Measurements from ENCODE around the gene WDR91.
A peak's percentile ranks its signal among the peaks of the same experiment; 100 is the strongest.

The WDR91 gene

GRCh38 chr7:135197906-135198655, 13.2 kb downstream of the WDR91 start:
- Histone ChIP-seq H3K9ac (no peak overlapping the region), H3K4me3 (no peak overlapping the region), H3K36me3 (peaks cover 51 to 100% (median 73%) of the 10 kb centered on the region in 11 experiments)

GRCh38 chr7:135197343-135197742, 14.0 kb downstream of the WDR91 start:
- H3K9ac ChIP-seq = no peak overlapping the region
- peaks cover 47 to 100% (median 73%) of the 10 kb centered on the region in 11 experiments for H3K36me3 ChIP-seq
- no peaks in the 10 kb centered on the region for H3K9me3 ChIP-seq (replicated peaks in 1 of 11)
- no peak overlapping the region for H3K4me3 ChIP-seq
- H3K4me2 ChIP-seq = no peak overlapping the region
- TF ChIP-seq Cebpa-rat (IDR thresholded peaks at IDR 0.05) = no peak
- H4K20me1 ChIP-seq = peaks cover 0 to 91% (median 0%) of the 10 kb centered on the region in 11 experiments; a peak in 2 of 22 replicates
- H3K27ac ChIP-seq = no peak overlapping the region
- peaks cover 15 to 56% (median 43%) of the 10 kb centered on the region in 10 experiments for H3K4me1 ChIP-seq
- H3K27me3 ChIP-seq = no peaks in the 10 kb centered on the region

More at GRCh38 chr7:135197906-135198655, 13.2 kb downstream of the WDR91 start:
- H3K27ac ChIP-seq = no peak overlapping the region
- H3K9me3 ChIP-seq (replicated peaks in 1 of 11) = no peaks in the 10 kb centered on the region
- H3K4me1 ChIP-seq = peaks cover 22 to 56% (median 44%) of the 10 kb centered on the region in 10 experiments
- no peaks in the 10 kb centered on the region for H3K27me3 ChIP-seq
- peaks cover 0 to 99% (median 0%) of the 10 kb centered on the region in 11 experiments; a peak in 2 of 22 replicates for H4K20me1 ChIP-seq
- no peak overlapping the region for H3K4me2 ChIP-seq
- TF ChIP-seq Cebpa-rat (IDR thresholded peaks at IDR 0.05) = no peak

DNA sequence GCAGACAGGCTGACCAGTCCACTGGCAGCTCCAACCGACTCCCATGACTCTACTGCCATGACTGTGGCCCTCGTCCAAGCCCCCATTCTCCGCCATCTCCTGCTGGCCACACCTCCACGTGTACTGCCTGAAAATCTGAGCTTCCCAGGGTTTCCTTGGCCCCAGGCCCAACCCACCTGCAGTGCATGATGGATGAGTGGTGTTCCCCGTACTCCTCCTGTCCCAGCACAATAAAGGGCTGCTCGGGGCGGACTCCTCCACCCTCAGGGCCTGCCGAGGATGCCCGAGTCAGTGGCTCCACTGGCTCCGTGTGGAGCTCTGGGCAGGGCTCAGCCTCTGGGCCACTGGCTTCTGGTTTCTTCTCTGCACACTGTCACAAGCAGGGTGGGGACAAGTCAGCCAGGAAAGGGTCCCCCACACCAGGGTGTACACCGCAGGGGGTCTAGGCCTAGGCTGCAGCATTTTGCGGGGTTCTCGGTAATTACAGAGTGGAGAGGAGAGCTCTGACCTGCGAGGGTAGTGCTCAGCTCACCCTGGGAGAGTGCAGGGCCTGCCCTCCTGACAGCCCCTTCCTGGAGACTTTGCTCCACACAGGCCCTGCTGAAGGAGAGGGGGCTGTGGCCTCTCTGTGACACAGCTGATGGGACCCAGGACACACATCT, 15.2 kb downstream of the WDR91 start:
- Histone ChIP-seq H3K36me3 (peaks cover 39 to 99% (median 62%) of the 10 kb centered on the region in 11 experiments), H4K20me1 (peaks cover 0 to 79% (median 0%) of the 10 kb centered on the region in 11 experiments; a peak in 2 of 22 replicates), H3K4me1 (peaks cover 19 to 50% (median 40%) of the 10 kb centered on the region in 10 experiments), H3K9ac (no peak overlapping the region), H3K27ac (0 out of 22 replicates have a peak overlapping the region, but pooled peaks of 1 of the 11 experiments have one; percentile 11), H3K4me2 (peak overlapping the region in 7 of 11 experiments; percentile 81 to 93 (median 82); a peak in 12 of 22 replicates), H3K27me3 (no peaks in the 10 kb centered on the region), H3K9me3 (replicated peaks in 1 of 11) (no peaks in the 10 kb centered on the region), H3K4me3 (no peak overlapping the region)
- no peak for TF ChIP-seq Cebpa-rat (IDR thresholded peaks at IDR 0.05)

DNA sequence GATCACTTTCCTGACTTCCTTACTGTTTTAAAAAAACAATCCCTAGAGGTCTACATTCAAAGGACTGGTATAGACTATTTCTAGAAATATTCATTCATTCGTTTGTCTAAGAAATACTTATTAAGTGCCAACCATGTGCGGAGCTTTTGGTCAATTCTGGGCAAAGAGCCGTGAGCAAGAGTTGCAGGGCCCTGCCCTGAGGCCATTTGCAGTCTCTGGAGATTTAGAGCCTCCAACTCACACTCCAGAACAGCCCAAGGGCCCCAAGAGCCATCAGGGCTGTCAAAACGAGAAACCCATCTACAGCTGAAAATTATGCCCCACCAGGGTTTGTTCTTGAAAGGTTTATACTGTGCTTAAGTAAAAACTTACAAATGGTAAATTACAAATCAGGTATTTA, 16.2 kb downstream of the WDR91 start:
- Histone ChIP-seq H3K4me2 (peak overlapping the region; percentile 15 to 93 (median 81); a peak in 21 of 22 replicates), H3K4me3 (peak overlapping the region in 2 of 10 experiments; percentile 8 to 33; a peak in 2 of 20 replicates), H3K36me3 (peaks cover 29 to 98% (median 53%) of the 10 kb centered on the region in 11 experiments), H3K9ac (0 out of 22 replicates have a peak overlapping the region, but pooled peaks of 1 of the 11 experiments have one; percentile 30), H3K4me1 (peaks cover 26 to 50% (median 40%) of the 10 kb centered on the region in 10 experiments), H4K20me1 (peaks cover 0 to 78% (median 0%) of the 10 kb centered on the region in 11 experiments; a peak in 2 of 22 replicates), H3K9me3 (replicated peaks in 1 of 11) (no peaks in the 10 kb centered on the region), H3K27ac (peak overlapping the region in 3 of 11 experiments; percentile 6 to 60 (median 52); a peak in 1 of 22 replicates), H3K27me3 (no peaks in the 10 kb centered on the region)
- TF ChIP-seq Cebpa-rat (IDR thresholded peaks at IDR 0.05) = no peak

GRCh38 chr7:135194494-135195095, 16.7 kb downstream of the WDR91 start:
- Histone ChIP-seq H3K36me3 (peaks cover 27 to 98% (median 49%) of the 10 kb centered on the region in 11 experiments), H3K27me3 (no peaks in the 10 kb centered on the region), H3K4me2 (peak overlapping the region; percentile 15 to 93 (median 81)), H3K4me1 (peaks cover 28 to 50% (median 40%) of the 10 kb centered on the region in 10 experiments), H4K20me1 (peaks cover 0 to 75% (median 0%) of the 10 kb centered on the region in 11 experiments; a peak in 2 of 22 replicates), H3K9me3 (replicated peaks in 1 of 11) (no peaks in the 10 kb centered on the region), H3K9ac (peak overlapping the region in 4 of 11 experiments; percentile 30 to 61 (median 47); a peak in 6 of 22 replicates), H3K4me3 (peak overlapping the region in 3 of 10 experiments; percentile 8 to 47 (median 33); a peak in 4 of 20 replicates), H3K27ac (peak overlapping the region in 4 of 11 experiments; percentile 6 to 60 (median 34); a peak in 5 of 22 replicates)
- no peak for TF ChIP-seq Cebpa-rat (IDR thresholded peaks at IDR 0.05)

DNA sequence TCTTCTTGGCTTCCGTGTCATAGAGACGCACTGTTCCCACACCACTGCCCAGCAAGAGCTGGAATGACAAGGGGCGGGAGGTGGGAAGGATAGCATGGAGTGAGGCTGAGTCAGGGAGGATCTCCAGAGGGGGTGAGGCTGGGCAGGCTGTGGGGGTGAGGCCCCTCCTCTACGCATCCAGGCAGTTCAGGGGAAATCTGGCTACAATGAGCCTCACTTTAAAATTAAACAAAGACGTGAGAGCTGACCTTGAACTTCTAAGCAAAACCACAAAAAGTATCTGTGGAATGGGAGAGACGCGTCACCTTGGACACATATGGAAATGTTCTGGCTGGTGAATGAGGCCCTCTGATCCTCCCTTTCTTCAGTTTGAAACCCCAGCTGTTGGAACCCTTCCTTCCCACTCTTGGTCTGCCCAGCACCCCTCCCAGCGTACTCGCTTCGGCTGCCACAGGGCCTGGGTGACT, 17.7 kb downstream of the WDR91 start:
- H3K9me3 ChIP-seq (replicated peaks in 1 of 11) = no peaks in the 10 kb centered on the region
- peaks cover 36 to 98% (median 49%) of the 10 kb centered on the region in 11 experiments for H3K36me3 ChIP-seq
- peak overlapping the region in 10 of 11 experiments; percentile 56 to 93 (median 82); a peak in 18 of 22 replicates for H3K4me2 ChIP-seq
- no peak overlapping the region for H3K4me3 ChIP-seq
- H3K9ac ChIP-seq = peak overlapping the region in 4 of 11 experiments; percentile 30 to 61 (median 47); a peak in 7 of 22 replicates
- H3K27ac ChIP-seq = peak overlapping the region in 4 of 11 experiments; percentile 16 to 60 (median 44); a peak in 6 of 22 replicates
- H3K27me3 ChIP-seq = no peaks in the 10 kb centered on the region
- peaks cover 28 to 50% (median 40%) of the 10 kb centered on the region in 10 experiments for H3K4me1 ChIP-seq
- no peak for TF ChIP-seq Cebpa-rat (IDR thresholded peaks at IDR 0.05)
- peaks cover 0 to 69% (median 0%) of the 10 kb centered on the region in 11 experiments; a peak in 2 of 22 replicates for H4K20me1 ChIP-seq

DNA sequence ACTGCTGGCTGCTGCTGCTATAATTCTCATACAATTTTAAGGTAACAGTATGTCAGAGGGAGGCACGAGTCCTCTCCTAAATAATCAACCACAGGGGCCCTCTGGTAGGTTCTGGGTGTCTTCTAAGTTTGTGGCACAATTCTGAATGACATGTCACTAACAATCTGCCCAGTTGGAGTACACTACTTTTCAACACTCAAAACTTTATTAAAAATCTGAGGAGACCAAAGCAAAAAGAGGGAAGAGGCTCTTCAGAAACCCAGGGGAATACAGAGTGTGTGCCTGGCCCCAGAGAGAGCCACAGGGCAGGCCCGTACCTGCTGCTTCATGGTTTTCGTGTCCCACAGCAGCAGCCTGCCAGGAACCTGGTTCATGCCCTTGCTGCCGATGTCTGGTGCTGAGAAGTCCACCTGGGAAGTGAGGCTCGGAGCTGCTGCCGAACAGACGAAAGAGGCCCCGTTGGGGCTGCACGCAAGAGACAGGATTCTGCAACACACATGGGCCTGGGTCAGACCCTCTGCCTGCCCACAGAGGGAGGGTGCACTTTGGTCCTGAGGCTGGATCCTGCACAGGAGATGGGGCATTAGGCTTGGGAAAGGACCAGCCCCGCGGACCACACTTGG, 18.3 kb downstream of the WDR91 start:
- Histone ChIP-seq H3K36me3 (peaks cover 40 to 98% (median 49%) of the 10 kb centered on the region in 11 experiments), H3K9ac (peak overlapping the region in 3 of 11 experiments; percentile 38 to 61 (median 51); a peak in 2 of 22 replicates), H3K4me1 (peaks cover 28 to 50% (median 40%) of the 10 kb centered on the region in 10 experiments), H3K9me3 (replicated peaks in 1 of 11) (no peaks in the 10 kb centered on the region), H3K4me2 (peak overlapping the region in 9 of 11 experiments; percentile 14 to 93 (median 82); a peak in 17 of 22 replicates), H3K4me3 (no peak overlapping the region), H4K20me1 (peaks cover 0 to 63% (median 0%) of the 10 kb centered on the region in 11 experiments; a peak in 2 of 22 replicates), H3K27me3 (no peaks in the 10 kb centered on the region), H3K27ac (peak overlapping the region in 1 of 11 experiments; percentile 52; a peak in 3 of 22 replicates)
- no peak for TF ChIP-seq Cebpa-rat (IDR thresholded peaks at IDR 0.05)
